Omental fat pad (tissue), 4 donors: ENCODE data around the gene RIPOR3. TPM values are rescaled to one million over a fixed set of nuclear protein-coding genes. Genes with fewer than 3 reads are reported as not detected.
A peak's percentile ranks its signal among the peaks of the same experiment; 100 is the strongest.
"Not testable (repeated sequence)": the region's sequence is repeated elsewhere in the genome, so short reads cannot be mapped to it uniquely, and the experiment has no call there.

ENCODE experiments used
- ATAC-seq: fragments of 150-250 bp; one replicate; pipeline ENCODE4 v1.9.1; 2016; ENCODE audit warnings: mild to moderate bottlenecking, moderate library complexity; ENCODE audit not compliant: low FRiP score
- DNase-seq: peaks from one replicate; pipeline ENCODE4 v3.0.0-alpha.2; 2019; ENCODE audit warnings: low spot score
- CTCF ChIP-seq, 3 donors: fragments of 450-650 bp; IDR thresholded peaks; one replicate each; pipeline ENCODE4 v1.5.1; 2016 to 2017; ENCODE audit warnings: antibody characterized with exemption in 3 of 3, mild to moderate bottlenecking in 3 of 3, moderate library complexity in 2 of 3
- total RNA-seq, 4 donors: library from RNA; depleted of rRNA; stranded (reverse); fragments of >200 nt; gene quantifications; one replicate each; pipeline ENCODE4 v1.1.0, GENCODE V29; 2016

The RIPOR3 gene
- total RNA-seq, 4 donors from 2014 or later, result 7.8 to 81.8 (median 16.6) TPM

GRCh38 chr20:50673466-50674137, 17.7 kb downstream of the RIPOR3 start:
- no peak for TF ChIP-seq CTCF (IDR thresholded peaks at IDR 0.05)
- peak; percentile 54 for ATAC-seq

GRCh38 chr20:50673146-50673465, 18.2 kb downstream of the RIPOR3 start:
- DNase-seq (no peak), ATAC-seq (no peak)
- no peak for TF ChIP-seq CTCF (IDR thresholded peaks at IDR 0.05)

More at GRCh38 chr20:50673466-50674137, 17.7 kb downstream of the RIPOR3 start:
- no peak for DNase-seq

GRCh38 chr20:50672400-50673145, 18.8 kb downstream of the RIPOR3 start:
- no peak for ATAC-seq
- no peak for TF ChIP-seq CTCF (IDR thresholded peaks at IDR 0.05)

GRCh38 chr20:50671626-50672025, 19.7 kb downstream of the RIPOR3 start:
- TF ChIP-seq CTCF (IDR thresholded peaks at IDR 0.05), result no peak
- ATAC-seq (no peak), DNase-seq (no peak)

More at GRCh38 chr20:50672400-50673145, 18.8 kb downstream of the RIPOR3 start:
- DNase-seq, result no peak

GRCh38 chr20:50671010-50671409, 20.3 kb downstream of the RIPOR3 start:
- not testable (repeated sequence) for ATAC-seq, DNase-seq

- no peak for DNase-seq
- ATAC-seq, result peak; percentile 39
- TF ChIP-seq CTCF (IDR thresholded peaks at IDR 0.05), result no peak
These were observed 21.0 kb downstream of the RIPOR3 start for GRCh38 chr20:50670126-50670862.

GRCh38 chr20:50668798-50669197, 22.5 kb downstream of the RIPOR3 start:
- DNase-seq (no peak), ATAC-seq (no peak)
- no peak for TF ChIP-seq CTCF (IDR thresholded peaks at IDR 0.05)
